ENCODE measurements around the gene DAZAP1.

The DAZAP1 gene

GRCh38 chr19:1377176-1377964 lies 30.0 kb upstream of the DAZAP1 start:
- DNase-seq (ENCODE audit: low read depth), result no peak

DNA sequence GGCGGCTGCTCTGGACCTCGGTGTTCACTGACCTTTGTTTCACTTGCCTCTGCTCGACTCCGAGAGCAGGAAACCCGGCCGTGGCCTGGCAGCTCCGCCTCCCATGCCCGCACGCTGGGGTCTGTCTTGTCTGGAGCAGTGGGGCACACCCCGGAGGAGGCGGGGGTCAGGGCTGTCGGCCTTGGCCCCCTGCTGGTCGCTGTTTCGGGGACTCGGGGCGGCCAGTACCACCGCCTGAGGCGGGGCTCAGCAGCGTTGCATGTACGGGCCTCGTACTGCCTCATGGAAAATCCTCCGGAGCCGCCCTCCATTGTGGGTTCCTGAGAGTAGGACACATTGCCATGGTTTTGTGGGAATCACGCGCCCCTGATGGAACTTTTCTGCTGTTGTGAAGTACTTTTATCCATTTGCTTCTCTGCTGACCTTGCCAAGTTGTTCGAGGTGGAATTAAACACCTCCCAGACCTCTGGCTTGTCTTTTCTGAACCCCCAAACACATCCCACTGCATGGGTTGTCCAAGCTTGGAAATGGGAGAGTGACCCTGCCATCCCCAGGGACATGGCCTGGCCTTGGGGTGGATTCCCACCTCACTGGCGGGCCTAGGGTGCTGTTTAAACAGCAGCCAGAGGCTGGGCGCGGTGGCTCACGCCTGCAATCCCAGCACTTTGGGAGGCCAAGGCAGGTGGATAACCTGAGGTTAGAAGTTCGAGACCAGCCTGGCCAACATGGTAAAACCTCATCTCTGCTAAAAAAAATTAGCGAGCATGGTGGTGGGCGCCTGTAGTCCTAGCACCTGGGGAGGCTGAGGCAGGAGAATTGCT lies 29.2 kb upstream of the DAZAP1 start:
- DNase-seq (ENCODE audit: low read depth), result no peak

GRCh38 chr19:1379126-1379905 lies 28.1 kb upstream of the DAZAP1 start:
- DNase-seq (ENCODE audit: low read depth), result no peak

DNA sequence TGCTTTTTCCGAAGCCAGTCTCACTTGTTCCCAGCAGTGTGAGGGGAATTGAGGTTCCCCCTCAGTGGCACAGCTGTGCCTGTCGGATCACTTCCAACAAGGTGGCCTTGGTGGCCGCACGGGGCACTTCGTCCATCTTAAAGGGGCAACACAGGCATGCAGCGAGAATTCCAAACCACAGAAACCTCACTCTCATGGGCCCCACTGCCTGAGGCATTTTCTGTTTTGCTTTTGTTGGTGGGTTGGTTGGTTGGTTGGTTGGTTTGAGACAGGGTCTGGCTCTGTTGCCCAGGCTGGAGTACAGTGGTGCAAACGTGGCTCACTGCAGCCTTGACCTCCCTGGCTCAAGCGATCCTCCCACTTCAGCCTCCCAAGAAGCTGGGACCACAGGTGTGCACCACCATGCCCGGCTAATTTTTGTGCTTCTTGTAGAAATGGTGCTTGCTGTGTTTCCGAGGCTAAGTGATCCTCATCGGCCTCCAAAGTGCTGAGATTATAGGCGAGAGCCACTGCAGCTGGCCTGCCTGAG lies 27.4 kb upstream of the DAZAP1 start:
- DNase-seq (ENCODE audit: low read depth), result no peak

GRCh38 chr19:1382250-1382649 lies 25.1 kb upstream of the DAZAP1 start:
- no peak for DNase-seq (ENCODE audit: low read depth)

GRCh38 chr19:1383017-1383311 lies 24.4 kb upstream of the DAZAP1 start:
- peak; percentile 81 for DNase-seq (ENCODE audit: low read depth)

GRCh38 chr19:1383312-1384084 lies 23.9 kb upstream of the DAZAP1 start, which contains the start of gene NDUFS7:
NDUFS7 (plus strand) TSS chr19:1383907; CDS start chr19:1383927, 20 bp downstream.
- DNase-seq (ENCODE audit: low read depth), result peak; percentile 89

GRCh38 chr19:1384085-1384462 lies 23.3 kb upstream of the DAZAP1 start:
- no peak for DNase-seq (ENCODE audit: low read depth)

DNA sequence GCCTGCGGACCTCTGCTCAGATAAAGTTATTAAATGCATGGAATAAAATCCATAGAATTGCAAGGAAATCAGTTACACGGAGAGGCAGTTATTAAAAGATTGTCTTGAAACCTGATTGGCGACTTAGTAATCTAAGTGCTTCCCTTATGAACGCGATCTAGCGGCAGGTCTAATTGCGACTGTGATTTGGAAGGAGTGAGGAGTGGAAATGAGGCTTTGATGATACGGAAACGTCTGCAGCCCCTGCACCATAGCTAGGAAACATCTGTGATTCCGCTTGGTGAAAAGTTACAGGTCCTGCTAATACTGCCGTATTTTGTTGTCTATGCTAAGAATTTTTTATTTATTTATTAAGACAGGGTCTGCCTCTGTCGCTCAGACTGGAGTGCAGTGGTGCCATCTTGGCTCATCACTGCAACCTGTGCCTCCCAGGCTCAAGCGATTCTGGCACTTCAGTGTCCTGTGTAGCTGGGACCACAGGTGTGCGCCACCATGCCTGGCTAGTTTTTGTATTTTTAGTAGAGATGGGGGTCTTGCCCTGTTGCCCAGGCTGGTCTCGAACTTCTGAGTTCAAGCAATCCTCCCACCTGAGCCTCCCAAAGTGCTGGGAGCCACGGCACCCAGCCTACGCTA lies 22.8 kb upstream of the DAZAP1 start:
- no peak for DNase-seq (ENCODE audit: low read depth)

DNA sequence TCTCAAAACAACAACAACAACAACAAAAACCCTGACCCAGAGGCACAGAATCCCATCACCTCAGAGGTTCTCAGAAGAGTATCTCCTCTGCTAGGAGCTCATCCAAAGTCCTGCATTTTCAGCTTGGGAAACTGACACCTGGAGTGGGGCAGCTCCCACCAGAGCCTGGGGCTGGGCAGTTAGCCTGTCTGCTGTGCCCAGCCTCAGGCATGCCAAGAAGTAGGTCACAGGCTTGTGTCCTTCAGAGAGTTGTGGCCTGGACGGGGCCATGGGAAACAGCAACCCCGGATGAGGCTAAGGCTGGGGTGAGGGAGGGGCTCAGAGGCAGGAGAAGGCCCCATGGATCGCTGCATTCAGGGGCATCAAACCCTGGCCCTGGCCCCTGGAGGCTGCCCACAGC lies 21.6 kb upstream of the DAZAP1 start:
- DNase-seq (ENCODE audit: low read depth), result no peak

DNA sequence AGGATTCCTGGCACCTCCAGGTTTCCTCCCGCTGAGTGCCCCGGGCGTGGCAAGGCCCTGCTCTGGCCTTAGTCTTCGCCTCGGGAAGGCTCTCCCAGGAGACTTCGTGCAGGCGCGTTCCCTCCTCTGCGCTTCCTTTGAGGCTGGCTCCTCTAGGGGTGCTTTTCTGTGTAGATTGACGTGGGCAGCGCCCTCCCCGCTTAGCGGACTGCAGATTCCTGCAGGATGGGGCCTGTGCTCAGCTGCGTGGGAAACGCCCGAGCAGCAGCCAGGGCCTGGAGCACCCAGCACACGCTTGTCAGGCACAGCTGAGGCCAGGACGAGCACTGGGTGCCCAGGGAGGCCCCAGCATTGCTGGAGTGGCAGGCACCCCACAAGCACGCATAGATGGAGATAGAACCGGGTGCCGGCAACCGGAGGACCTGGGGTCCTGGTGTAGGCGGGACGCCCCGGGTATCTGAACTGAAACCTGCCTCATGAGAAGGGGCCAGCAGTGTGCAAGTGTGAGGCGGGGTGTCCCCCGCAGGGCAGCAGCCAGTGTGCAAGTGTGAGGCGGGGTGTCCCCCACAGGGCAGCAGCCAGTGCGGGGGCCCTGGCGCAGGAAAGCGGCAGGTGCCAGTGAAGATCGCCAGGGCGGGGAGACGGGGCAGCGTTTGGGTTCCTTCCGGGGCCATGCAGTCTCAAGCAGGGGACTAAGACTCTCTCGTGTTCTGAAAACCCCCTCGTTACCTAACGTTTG lies 20.3 kb upstream of the DAZAP1 start:
- no peak for DNase-seq (ENCODE audit: low read depth)

DNA sequence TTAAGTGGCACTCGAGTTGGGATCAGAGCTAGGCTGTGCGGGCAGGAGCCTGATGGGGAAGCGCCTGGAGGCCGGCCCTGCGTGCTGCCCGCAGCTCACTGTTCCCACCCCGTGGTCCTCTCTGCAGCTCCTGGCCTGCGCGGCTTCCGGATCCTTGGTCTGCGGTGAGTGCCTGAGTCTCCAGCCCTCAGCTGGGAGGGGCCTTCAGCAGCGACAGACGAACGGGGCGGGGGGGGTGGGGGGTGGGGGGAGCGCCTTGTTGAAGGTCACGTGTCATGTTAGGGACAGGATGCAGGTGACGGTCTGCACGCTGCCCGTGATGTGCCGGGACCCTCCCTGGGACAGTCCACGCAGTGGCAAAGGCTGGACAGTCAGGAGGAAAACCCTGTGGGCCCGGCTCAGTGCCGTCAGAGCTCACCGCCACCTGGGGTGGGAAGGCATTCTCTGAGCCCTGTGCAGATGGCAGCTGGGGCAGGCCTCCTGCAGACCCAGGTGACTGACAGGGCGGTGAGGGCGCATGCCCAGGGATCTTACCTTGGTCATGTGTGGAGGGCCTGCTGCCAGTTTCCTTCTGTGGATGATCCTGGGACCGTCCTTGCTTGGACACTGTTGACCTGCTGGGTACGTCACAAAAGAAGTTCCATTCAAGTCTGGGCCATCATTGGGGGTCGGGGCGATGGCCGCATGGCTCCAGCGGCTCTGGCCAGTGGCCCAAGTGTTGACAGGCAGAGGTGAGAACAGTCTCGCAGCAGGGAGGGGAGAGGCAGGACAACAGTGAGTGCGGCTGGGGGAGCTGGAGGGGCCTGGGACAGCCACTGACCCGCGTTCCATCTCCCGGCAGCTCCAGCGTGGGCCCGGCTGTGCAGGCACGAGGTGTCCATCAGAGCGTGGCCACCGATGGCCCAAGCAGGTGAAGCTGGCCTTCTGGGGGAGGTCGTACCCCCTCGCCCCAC lies 19.4 kb upstream of the DAZAP1 start:
- DNase-seq (ENCODE audit: low read depth), result no peak

- no peak for DNase-seq (ENCODE audit: low read depth)
Measured at GRCh38 chr19:1388637-1389026, 18.8 kb upstream of the DAZAP1 start.

DNA sequence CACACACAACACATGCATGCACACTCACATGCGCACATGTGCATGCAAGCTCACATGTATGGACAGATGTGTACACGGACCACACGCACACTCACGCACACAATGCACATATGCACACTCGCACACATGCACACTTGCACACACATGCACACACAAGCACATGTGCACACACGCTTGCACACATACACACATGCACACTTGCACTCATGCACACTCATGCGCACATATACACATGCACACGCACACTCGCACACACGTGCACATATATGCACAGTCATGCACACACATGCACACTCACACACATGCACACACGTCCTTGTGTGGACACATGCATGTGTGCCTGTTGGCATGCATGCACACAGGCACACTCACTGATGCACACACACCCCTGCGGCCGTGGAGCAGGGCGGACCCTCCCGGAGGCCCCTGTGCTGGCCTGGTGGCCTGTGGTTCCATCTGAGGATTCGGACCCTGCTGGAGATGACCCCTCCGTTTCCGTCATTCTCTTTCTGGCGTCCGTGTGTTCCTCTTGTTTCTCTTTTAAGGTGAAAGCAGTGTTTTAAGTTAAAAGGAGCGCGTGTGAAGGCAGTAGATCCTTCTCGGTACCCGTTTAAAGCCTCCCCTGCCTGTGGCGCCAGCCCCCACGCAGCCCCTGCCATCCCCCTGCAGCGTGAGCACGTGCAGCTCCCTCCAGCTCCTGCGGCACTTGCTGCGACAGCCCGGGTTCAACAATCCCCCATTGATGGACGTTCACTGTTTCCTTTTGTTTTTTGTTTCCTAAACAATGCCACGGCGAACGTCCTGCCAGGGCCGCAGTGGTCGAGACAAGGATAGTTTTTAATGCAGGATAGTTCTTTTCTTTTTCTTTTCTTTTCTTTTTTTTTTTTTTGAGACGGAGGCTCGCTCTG lies 18.1 kb upstream of the DAZAP1 start:
- no peak for DNase-seq (ENCODE audit: low read depth)

- DNase-seq (ENCODE audit: low read depth), result no peak
Measured at GRCh38 chr19:1390890-1391423, 16.4 kb upstream of the DAZAP1 start.

DNA sequence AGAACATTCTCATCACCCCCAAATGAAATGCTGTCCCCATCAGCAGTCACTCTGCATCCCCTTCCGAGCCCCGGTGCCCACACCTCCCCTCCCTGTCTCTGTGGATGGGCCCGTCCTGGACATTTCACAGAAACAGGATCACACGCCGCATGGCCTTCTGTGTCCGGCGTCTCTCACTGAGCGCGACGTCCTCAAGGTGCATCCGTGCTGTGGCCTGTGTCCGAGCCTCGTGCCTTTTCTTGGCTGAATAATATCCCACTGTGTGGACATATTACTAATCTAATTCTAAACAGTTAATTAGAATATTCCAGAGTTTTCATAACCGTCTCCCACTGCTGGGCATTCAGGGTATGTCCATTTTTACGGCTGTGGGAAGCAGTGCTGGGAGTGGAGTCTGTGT lies 15.0 kb upstream of the DAZAP1 start:
- DNase-seq (ENCODE audit: low read depth), result no peak

DNA sequence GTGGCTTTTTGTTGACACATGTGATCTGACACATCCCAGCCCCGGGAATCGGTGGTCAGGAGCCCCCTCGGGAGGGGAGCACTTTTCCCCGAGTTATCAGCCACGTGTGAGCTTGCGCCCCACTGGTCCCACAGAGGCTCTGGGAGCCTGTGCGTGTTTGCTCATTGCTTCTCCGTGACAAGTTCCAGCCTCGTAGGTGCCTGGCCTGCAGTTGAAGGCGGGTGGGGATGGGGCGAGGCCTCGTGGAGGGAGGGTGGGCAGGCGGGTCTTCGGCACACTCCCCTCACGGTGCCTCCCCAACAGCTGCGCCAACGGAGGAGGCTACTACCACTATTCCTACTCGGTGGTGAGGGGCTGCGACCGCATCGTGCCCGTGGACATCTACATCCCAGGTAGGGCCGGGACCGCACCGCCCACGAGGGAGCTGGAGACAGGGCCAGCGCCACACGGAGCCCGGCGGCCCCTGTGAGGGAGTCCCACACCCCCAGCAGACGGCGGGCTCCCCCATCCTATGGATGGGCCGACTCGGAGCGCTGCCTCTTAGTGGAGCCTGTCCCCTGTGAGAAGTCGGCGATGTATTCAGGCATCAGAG lies 14.4 kb upstream of the DAZAP1 start:
- no peak for DNase-seq (ENCODE audit: low read depth)

GRCh38 chr19:1393841-1394240 lies 13.5 kb upstream of the DAZAP1 start:
- no peak for DNase-seq (ENCODE audit: low read depth)

Measured in amniotic epithelial cell (primary cell).